Keratinocyte (primary cell): ENCODE measurements around the gene MGAT4A. TPM values are rescaled to one million over a fixed set of nuclear protein-coding genes. Genes with fewer than 3 reads are reported as not detected.

Source experiments
- DNase-seq: peaks from one replicate; pipeline ENCODE4 v3.0.0-alpha.2; 2011; ENCODE audit warnings: low read depth, missing footprints, low spot score
- FAIRE-seq: peaks from 2 replicates; lab custom pipeline; 2011; peaks lifted over from hg19 to GRCh38; lab: Jason Lieb, UNC
- H2AFZ ChIP-seq: 2 replicates; pipeline ENCODE4 v1.6.0; 2012; ENCODE audit warnings: low read length, control low read depth, inconsistent platforms; ENCODE audit not compliant: control insufficient read depth
- H3K27ac ChIP-seq: 2 replicates; pipeline ENCODE4 v1.5.1; 2011; ENCODE audit warnings: low read length; ENCODE audit not compliant: control insufficient read depth, insufficient read depth
- H3K27me3 ChIP-seq: 3 replicates; pipeline ENCODE4 v1.6.0; 2011; ENCODE audit warnings: low read length; ENCODE audit not compliant: control insufficient read depth, insufficient read depth; ENCODE audit errors: extremely low read depth
- H3K36me3 ChIP-seq, 2 experiments: 2 replicates in 1 of 2; 3 replicates in 1 of 2; pipeline ENCODE4 v1.5.1; 2011; ENCODE audit warnings: low read length in 2 of 2, mild to moderate bottlenecking in 1 of 2; ENCODE audit not compliant: control insufficient read depth in 2 of 2, insufficient read depth in 2 of 2; ENCODE audit errors: extremely low read depth in 1 of 2
- H3K4me1 ChIP-seq: 3 replicates; pipeline ENCODE4 v1.5.1; 2011; ENCODE audit warnings: low read length; ENCODE audit not compliant: control insufficient read depth, insufficient read depth; ENCODE audit errors: extremely low read depth
- H3K4me2 ChIP-seq: 3 replicates; pipeline ENCODE4 v1.6.0; 2011; ENCODE audit warnings: low read depth, low read length; ENCODE audit not compliant: control insufficient read depth, insufficient read depth; ENCODE audit errors: extremely low read depth
- H3K4me3 ChIP-seq, 3 experiments: fragments of 200-600 bp in 1 of 3; sonication (generic) in 1 of 3; 2 replicates in 2 of 3; 3 replicates in 1 of 3; pipeline ENCODE4 v1.5.1; 2011 to 2016; ENCODE audit warnings: low read length in 3 of 3, mild to moderate bottlenecking in 3 of 3, control low read depth in 2 of 3, inconsistent platforms in 1 of 3, low read depth in 1 of 3, mixed read lengths in 1 of 3, mixed run types in 1 of 3, moderate library complexity in 1 of 3; ENCODE audit not compliant: control insufficient read depth in 2 of 3, insufficient read depth in 2 of 3; ENCODE audit errors: extremely low read depth in 1 of 3
- H3K79me2 ChIP-seq: 2 replicates; pipeline ENCODE4 v1.6.0; 2012; ENCODE audit warnings: low read length; ENCODE audit not compliant: control insufficient read depth, insufficient read depth
- H3K9ac ChIP-seq: 3 replicates; pipeline ENCODE4 v1.6.0; 2011; ENCODE audit warnings: low read length; ENCODE audit not compliant: control insufficient read depth, insufficient read depth; ENCODE audit errors: extremely low read depth
- H3K9me1 ChIP-seq: 3 replicates; pipeline ENCODE4 v1.6.0; 2011; ENCODE audit warnings: low read length; ENCODE audit not compliant: control insufficient read depth, insufficient read depth; ENCODE audit errors: extremely low read depth
- H3K9me3 ChIP-seq: 2 replicates; pipeline ENCODE4 v1.5.1; 2012; ENCODE audit warnings: low read depth, low read length; ENCODE audit not compliant: control insufficient read depth
- H4K20me1 ChIP-seq: 3 replicates; pipeline ENCODE4 v1.6.0; 2011; ENCODE audit warnings: low read length; ENCODE audit not compliant: control insufficient read depth, insufficient read depth; ENCODE audit errors: extremely low read depth
- CTCF ChIP-seq, 3 experiments: IDR thresholded peaks in 1 of 3; conservative IDR thresholded peaks in 1 of 3; optimal IDR thresholded peaks in 1 of 3; 2 replicates in 2 of 3; 3 replicates in 1 of 3; pipeline versions ENCODE3 to v1.5.1; 2011; ENCODE audit warnings: low read length in 3 of 3, mild to moderate bottlenecking in 3 of 3, moderate library complexity in 2 of 3, control low read depth in 1 of 3, inconsistent platforms in 1 of 3; ENCODE audit not compliant: insufficient read depth in 2 of 3; ENCODE audit errors: extremely low read depth in 1 of 3
- EZH2 ChIP-seq: IDR thresholded peaks from one replicate; pipeline ENCODE4 v1.6.1; 2012; ENCODE audit warnings: inconsistent platforms, mild to moderate bottlenecking, low read length, moderate library complexity
- dilution Hi-C: fragments of 300-500 bp; cut with MboI; formaldehyde crosslinking; loops from one replicate; pipeline ENCODE4 v1.7.0; 2020; ENCODE audit warnings: low sequenced_read_pairs; ENCODE audit not compliant: extremely low pct_ligation_motif_present
- polyA plus RNA-seq, 5 experiments: library from polyadenylated mRNA; depleted of rRNA in 3 of 5; stranded (reverse) in 3 of 5; stranded (forward) in 1 of 5; unstranded in 1 of 5; fragments of >200 nt; gene quantifications; 1 replicate in 1 of 5; 2 replicates in 3 of 5; 3 replicates in 1 of 5; pipeline versions ENCODE4 v1.2.1 to v1.2.3, GENCODE V29; 2011 to 2012; ENCODE audit warnings: missing spikeins in 2 of 5, low read depth in 1 of 5, low replicate concordance in 1 of 5

The MGAT4A gene
- polyA plus RNA-seq, 1 donor (not counting 4 experiments of a cell fraction or from before 2014, with no cell fraction given) = 0.81 TPM

GRCh38 chr2:98702127-98702802 is 28.7 kb downstream of the MGAT4A start:
- H4K20me1 ChIP-seq = no peaks in the 10 kb centered on the region
- peaks cover 2% of the 10 kb centered on the region for H3K9me1 ChIP-seq
- no peaks in the 10 kb centered on the region for H3K36me3 ChIP-seq
- no peak for DNase-seq
- H3K4me3 ChIP-seq = no peak overlapping the region
- no peaks in the 10 kb centered on the region for H3K4me1 ChIP-seq
- dilution Hi-C loops = no loop called here
- no peak overlapping the region for H2AFZ ChIP-seq
- TF ChIP-seq CTCF (optimal IDR thresholded peaks at IDR 0.05 in 1 of 3, IDR thresholded peaks at IDR 0.05 in 1 of 3, conservative IDR thresholded peaks at IDR 0.05 in 1 of 3; ENCODE audit: extremely low read depth in 1 of 3, insufficient read depth in 2 of 3, low read length in 3 of 3) (no peak), EZH2 (no peak)
- H3K27ac ChIP-seq = no peak overlapping the region
- H3K9ac ChIP-seq = no peak overlapping the region
- no peak for FAIRE-seq
- no peaks in the 10 kb centered on the region for H3K79me2 ChIP-seq
- H3K9me3 ChIP-seq = no peaks in the 10 kb centered on the region
- no peaks in the 10 kb centered on the region for H3K27me3 ChIP-seq
- H3K4me2 ChIP-seq = no peak overlapping the region

- Histone ChIP-seq H3K27me3 (no peaks in the 10 kb centered on the region), H3K36me3 (no peaks in the 10 kb centered on the region), H4K20me1 (no peaks in the 10 kb centered on the region), H2AFZ (no peak overlapping the region), H3K9me3 (no peaks in the 10 kb centered on the region), H3K79me2 (no peaks in the 10 kb centered on the region), H3K9ac (no peak overlapping the region), H3K4me3 (no peak overlapping the region), H3K4me2 (no peak overlapping the region), H3K4me1 (no peaks in the 10 kb centered on the region), H3K27ac (no peak overlapping the region), H3K9me1 (peaks cover 2% of the 10 kb centered on the region)
- FAIRE-seq (no peak), DNase-seq (no peak)
- dilution Hi-C loops = no loop called here
- no peak for TF ChIP-seq CTCF (optimal IDR thresholded peaks at IDR 0.05 in 1 of 3, IDR thresholded peaks at IDR 0.05 in 1 of 3, conservative IDR thresholded peaks at IDR 0.05 in 1 of 3; ENCODE audit: extremely low read depth in 1 of 3, insufficient read depth in 2 of 3, low read length in 3 of 3)
- TF ChIP-seq EZH2 = no peak
Measured at GRCh38 chr2:98701230-98701629, 29.7 kb downstream of the MGAT4A start.
